OCI-LY7 (cell line): Measurements from ENCODE around the gene SLC22A1. TPM values are rescaled to one million over a fixed set of nuclear protein-coding genes. Genes with fewer than 3 reads are reported as not detected.
"Not testable (repeated sequence)": the region's sequence is repeated elsewhere in the genome, so short reads cannot be mapped to it uniquely, and the experiment has no call there.

Experiments
- BruUV-seq: library from RNA; stranded (reverse); fragments of 400-500 nt; replicated peaks from 2 replicates; lab custom pipeline; 2021; lab: Mats Ljungman, UMichigan
- CTCF ChIA-PET: fragments of 300-600 bp; sonication (Branson Sonifier 250); formaldehyde crosslinking; loops from one replicate; lab custom pipeline; 2022; ENCODE audit warnings: antibody characterized with exemption; ENCODE audit not compliant: unreplicated experiment; lab: Charles Lee
- POLR2A ChIA-PET: fragments of 300-600 bp; sonication (Branson Sonifier 250); formaldehyde crosslinking; loops from one replicate; lab custom pipeline; 2022; ENCODE audit warnings: antibody characterized with exemption; lab: Charles Lee
- DNase-seq: peaks from one replicate; pipeline ENCODE4 v3.0.0-alpha.2; 2015; ENCODE audit warnings: low spot score
- H2AFZ ChIP-seq: fragments of 200-600 bp; sonication (generic), shearing (Covaris generic); 2 replicates; pipeline ENCODE4 v1.6.1; 2014; ENCODE audit warnings: mild to moderate bottlenecking, antibody characterized with exemption, low read length, moderate library complexity
- H3K27ac ChIP-seq: fragments of 200-600 bp; sonication (generic); 2 replicates; pipeline ENCODE4 v1.5.1; 2014; ENCODE audit warnings: mixed run types, low read depth, mild to moderate bottlenecking, moderate library complexity, low read length, inconsistent platforms; ENCODE audit not compliant: poor library complexity, severe bottlenecking
- H3K36me3 ChIP-seq: fragments of 200-600 bp; sonication (generic); 2 replicates; pipeline ENCODE4 v1.6.1; 2014; ENCODE audit warnings: mild to moderate bottlenecking, antibody characterized with exemption, low read length, moderate library complexity, mixed read lengths; ENCODE audit not compliant: insufficient read depth
- H3K4me1 ChIP-seq: fragments of 200-600 bp; sonication (generic); 2 replicates; pipeline ENCODE4 v1.5.1; 2014; ENCODE audit warnings: mild to moderate bottlenecking, low read length; ENCODE audit not compliant: insufficient read depth, poor library complexity, severe bottlenecking
- H3K4me2 ChIP-seq: fragments of 200-600 bp; sonication (generic); 2 replicates; pipeline ENCODE4 v1.6.1; 2014; ENCODE audit warnings: mild to moderate bottlenecking, low read length
- H3K4me3 ChIP-seq: fragments of 200-600 bp; sonication (generic); 2 replicates; pipeline ENCODE4 v1.5.1; 2014; ENCODE audit warnings: mild to moderate bottlenecking, low read depth, low read length; ENCODE audit not compliant: poor library complexity, severe bottlenecking
- H3K79me2 ChIP-seq: fragments of 200-600 bp; sonication (generic); 2 replicates; pipeline ENCODE4 v1.6.1; 2016; ENCODE audit warnings: low read depth, mild to moderate bottlenecking, low read length, moderate library complexity, mixed read lengths; ENCODE audit not compliant: insufficient read depth
- H3K9me2 ChIP-seq: fragments of 200-600 bp; sonication (generic); 2 replicates; pipeline ENCODE4 v1.6.1; 2016; ENCODE audit warnings: mild to moderate bottlenecking, low read length, mixed read lengths; ENCODE audit not compliant: insufficient read depth
- H3K9me3 ChIP-seq: fragments of 200-600 bp; sonication (generic); 2 replicates; pipeline ENCODE4 v1.6.1; 2014; ENCODE audit warnings: mild to moderate bottlenecking, mixed run types, low read length, mixed read lengths
- H4K20me1 ChIP-seq: fragments of 200-600 bp; sonication (generic); 2 replicates; pipeline ENCODE4 v1.6.1; 2014; ENCODE audit warnings: mild to moderate bottlenecking, antibody characterized with exemption, low read length, moderate library complexity, mixed read lengths; ENCODE audit not compliant: insufficient read depth
- CTCF ChIP-seq: fragments of 200-600 bp; sonication (generic); conservative IDR thresholded peaks from 2 replicates; pipeline ENCODE4 v1.5.1; 2014; ENCODE audit warnings: mild to moderate bottlenecking, antibody characterized with exemption, low read length, moderate library complexity, mixed read lengths
- EZH2phosphoT487 ChIP-seq: fragments of 200-600 bp; sonication (generic); IDR thresholded peaks from 2 replicates; pipeline ENCODE4 v1.6.1; 2018; ENCODE audit warnings: low read depth, borderline replicate concordance, mild to moderate bottlenecking, mixed run types, antibody characterized with exemption, low read length, moderate library complexity, mixed read lengths
- intact Hi-C: fragments of 100-400 bp; cut with micrococcal nuclease; formaldehyde crosslinking; loops from one replicate; pipeline ENCODE4 v1.10.0; 2022; ENCODE audit not compliant: unreplicated experiment
- total RNA-seq, 2 experiments: library from RNA; depleted of rRNA in 1 of 2; stranded (reverse); fragments of >200 nt in 1 of 2; shearing (Covaris generic) in 1 of 2; gene quantifications; 2 replicates each; pipeline ENCODE4 v1.2.3, GENCODE V29; 2014 to 2022

The SLC22A1 gene
- total RNA-seq, 2 experiments from 2014 or later, result not detected

GRCh38 chr6:160163912-160164311 is 42.3 kb downstream of the SLC22A1 start:
- Histone ChIP-seq H3K36me3 (no peaks in the 10 kb centered on the region), H3K4me2 (no peak overlapping the region), H3K9me3 (no peaks in the 10 kb centered on the region), H3K27ac (no peak overlapping the region), H3K9me2 (no peaks in the 10 kb centered on the region), H2AFZ (no peak overlapping the region), H4K20me1 (no peaks in the 10 kb centered on the region), H3K4me1 (no peaks in the 10 kb centered on the region), H3K4me3 (no peak overlapping the region), H3K79me2 (no peaks in the 10 kb centered on the region)
- no TSS peak for BruUV-seq
- TF ChIP-seq EZH2phosphoT487 (no peak), CTCF (no peak)
- no peak for DNase-seq
- intact Hi-C loops, result no loop called here
- ChIA-PET POLR2A (interaction anchor here (0.5 to 0.6 kb wide), 2 partner anchors 14 to 15 kb away, joined by 3 read pairs; no protein-coding TSS in a partner anchor), CTCF (no interaction called here)

DNA sequence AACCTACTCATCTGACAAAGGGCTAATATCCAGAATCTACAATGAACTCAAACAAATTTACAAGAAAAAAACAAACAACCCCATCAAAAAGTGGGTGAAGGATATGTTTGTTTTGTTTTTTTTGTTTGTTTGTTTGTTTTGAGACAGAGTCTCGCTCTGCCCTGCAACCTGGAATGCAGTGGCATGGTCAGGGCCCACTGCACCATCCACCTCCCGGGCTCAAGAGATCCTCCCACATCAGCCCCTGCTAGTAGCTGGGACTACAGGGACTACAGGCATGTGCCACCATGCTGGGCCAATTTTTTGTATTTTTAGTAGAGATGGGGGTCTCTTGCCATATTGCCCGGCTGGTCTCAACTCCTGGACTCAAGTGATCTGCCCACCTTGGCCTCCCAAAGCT is 44.3 kb downstream of the SLC22A1 start:
- H3K9me2 ChIP-seq, H4K20me1 ChIP-seq, H3K4me3 ChIP-seq, intact Hi-C loops, CTCF ChIA-PET, H3K9me3 ChIP-seq, H3K4me2 ChIP-seq, H3K79me2 ChIP-seq, H3K36me3 ChIP-seq, H3K4me1 ChIP-seq, DNase-seq, BruUV-seq, H3K27ac ChIP-seq, H2AFZ ChIP-seq: not testable (repeated sequence)
- POLR2A ChIA-PET, result interaction anchor here (0.6 kb wide), 1 partner anchor 284 kb away, joined by 5 read pairs; no protein-coding TSS in a partner anchor

GRCh38 chr6:160167604-160168399 is 46.2 kb downstream of the SLC22A1 start:
- Histone ChIP-seq H3K9me3 (no peaks in the 10 kb centered on the region), H3K27ac (no peak overlapping the region), H4K20me1 (no peaks in the 10 kb centered on the region), H3K4me3 (no peak overlapping the region), H3K9me2 (no peaks in the 10 kb centered on the region), H3K36me3 (no peaks in the 10 kb centered on the region), H2AFZ (no peak overlapping the region), H3K4me2 (no peak overlapping the region), H3K4me1 (no peaks in the 10 kb centered on the region), H3K79me2 (no peaks in the 10 kb centered on the region)
- DNase-seq, result no peak
- no peak for TF ChIP-seq EZH2phosphoT487
- TF ChIP-seq CTCF, result no peak
- CTCF ChIA-PET, result no interaction called here
- no TSS peak for BruUV-seq
- POLR2A ChIA-PET, result interaction anchor here (0.6 kb wide), 1 partner anchor 871 kb away, joined by 8 read pairs; no protein-coding TSS in a partner anchor
- intact Hi-C loops, result no loop called here
